GM19238 (cell line): ENCODE data around the gene NAALADL2.

Source experiments
- DNase-seq: peaks from one replicate; pipeline ENCODE4 v3.0.0; 2011; ENCODE audit warnings: low spot score; ENCODE audit not compliant: insufficient read length

NAALADL2 gene

GRCh38 chr3:174960898-174961297 is 101.8 kb downstream of the NAALADL2 start:
- DNase-seq, result no peak

GRCh38 chr3:174973465-174973864 is 114.3 kb downstream of the NAALADL2 start:
- no peak for DNase-seq

- DNase-seq, result no peak
Observed at GRCh38 chr3:174986685-174987084, 127.6 kb downstream of the NAALADL2 start.

- no peak for DNase-seq
Observed at GRCh38 chr3:175001091-175001490, 142.0 kb downstream of the NAALADL2 start.

- DNase-seq, result no peak
Observed at GRCh38 chr3:175002732-175003143, 143.6 kb downstream of the NAALADL2 start.

- DNase-seq, result no peak
Observed at GRCh38 chr3:175003590-175003989, 144.5 kb downstream of the NAALADL2 start.

- DNase-seq, result no peak
Observed at GRCh38 chr3:175005193-175005592, 146.1 kb downstream of the NAALADL2 start.

GRCh38 chr3:175005881-175006280 is 146.7 kb downstream of the NAALADL2 start:
- no peak for DNase-seq

GRCh38 chr3:175007306-175007705 is 148.2 kb downstream of the NAALADL2 start:
- no peak for DNase-seq

GRCh38 chr3:175009295-175009694 is 150.2 kb downstream of the NAALADL2 start:
- no peak for DNase-seq

- DNase-seq, result no peak
Observed at GRCh38 chr3:175015056-175015635, 156.0 kb downstream of the NAALADL2 start.

- no peak for DNase-seq
Observed at GRCh38 chr3:175018946-175019727, 160.0 kb downstream of the NAALADL2 start.

GRCh38 chr3:175020101-175020500 is 161.0 kb downstream of the NAALADL2 start:
- DNase-seq, result no peak

- DNase-seq, result no peak
Observed at GRCh38 chr3:175029828-175030227, 170.7 kb downstream of the NAALADL2 start.

- no peak for DNase-seq
Observed at GRCh38 chr3:175039875-175040274, 180.7 kb downstream of the NAALADL2 start.

GRCh38 chr3:175041369-175041768 is 182.2 kb downstream of the NAALADL2 start:
- DNase-seq, result no peak

- DNase-seq, result no peak
Observed at GRCh38 chr3:175046601-175047000, 187.5 kb downstream of the NAALADL2 start.

GRCh38 chr3:175047786-175048185 is 188.7 kb downstream of the NAALADL2 start:
- no peak for DNase-seq

- no peak for DNase-seq
Observed at GRCh38 chr3:175057401-175057800, 198.3 kb downstream of the NAALADL2 start.

GRCh38 chr3:175059788-175060187 is 200.7 kb downstream of the NAALADL2 start:
- no peak for DNase-seq

- DNase-seq, result no peak
Observed at GRCh38 chr3:175065497-175065896, 206.4 kb downstream of the NAALADL2 start.

GRCh38 chr3:175066617-175067415 is 207.7 kb downstream of the NAALADL2 start:
- no peak for DNase-seq
